CMK (cell line): ENCODE measurements around the gene AP5B1.

Source experiments
- DNase-seq: peaks from one replicate; pipeline ENCODE4 v3.0.0-alpha.2; 2010; ENCODE audit warnings: low read depth

AP5B1 gene, protein sequence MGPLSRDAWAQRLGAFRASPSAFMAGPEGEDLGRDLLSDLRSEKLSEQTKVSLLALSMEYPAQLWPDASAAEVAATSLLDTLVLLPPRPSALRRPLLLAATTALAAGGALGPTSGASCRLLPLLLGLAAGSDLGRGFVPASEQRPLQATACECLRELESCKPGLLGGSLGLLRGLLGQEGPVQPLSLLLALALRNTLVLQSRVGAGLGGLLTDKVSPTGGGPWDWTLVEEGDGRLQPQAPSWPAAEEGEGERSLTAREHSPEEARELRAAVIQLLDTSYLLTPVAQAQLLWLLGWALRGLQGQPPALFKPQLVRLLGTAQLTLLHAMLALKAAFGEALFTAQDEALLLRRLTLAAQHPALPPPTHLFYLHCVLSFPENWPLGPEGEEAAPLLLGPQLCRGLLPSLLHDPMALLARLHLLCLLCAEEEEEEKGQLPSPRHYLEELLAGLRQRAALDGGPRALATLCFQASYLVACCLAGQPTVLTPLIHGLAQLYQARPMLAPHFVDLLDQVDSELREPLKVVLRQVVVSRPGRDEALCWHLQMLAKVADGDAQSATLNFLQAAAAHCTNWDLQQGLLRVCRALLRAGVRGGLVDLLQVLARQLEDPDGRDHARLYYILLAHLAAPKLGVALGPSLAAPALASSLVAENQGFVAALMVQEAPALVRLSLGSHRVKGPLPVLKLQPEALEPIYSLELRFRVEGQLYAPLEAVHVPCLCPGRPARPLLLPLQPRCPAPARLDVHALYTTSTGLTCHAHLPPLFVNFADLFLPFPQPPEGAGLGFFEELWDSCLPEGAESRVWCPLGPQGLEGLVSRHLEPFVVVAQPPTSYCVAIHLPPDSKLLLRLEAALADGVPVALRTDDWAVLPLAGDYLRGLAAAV

DNA sequence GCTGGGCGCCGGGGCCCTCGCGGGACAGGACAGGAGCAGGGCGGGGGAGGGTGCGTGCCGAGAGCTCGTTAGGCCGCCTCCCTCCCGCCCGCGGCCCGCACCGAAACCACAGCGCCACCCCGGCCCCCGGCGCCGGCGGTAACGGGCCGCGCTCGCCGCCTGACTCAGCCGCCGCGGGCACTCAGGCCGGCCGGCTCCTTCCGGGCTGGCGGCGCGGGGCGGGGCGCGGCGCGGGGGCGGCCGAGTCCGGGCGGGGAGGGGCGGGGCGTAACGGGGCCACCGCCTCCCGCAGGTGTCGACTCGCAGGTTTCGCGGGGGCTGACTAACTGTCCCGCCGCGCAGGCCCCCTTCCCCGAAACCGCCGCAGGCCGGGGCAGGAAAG lies at the start of gene AP5B1:
AP5B1 (minus strand) TSS at position 207 of the 382 bp plus-strand sequence. CDS start 385 bp downstream, outside the sequence.
- peak; percentile 52 for DNase-seq

DNA sequence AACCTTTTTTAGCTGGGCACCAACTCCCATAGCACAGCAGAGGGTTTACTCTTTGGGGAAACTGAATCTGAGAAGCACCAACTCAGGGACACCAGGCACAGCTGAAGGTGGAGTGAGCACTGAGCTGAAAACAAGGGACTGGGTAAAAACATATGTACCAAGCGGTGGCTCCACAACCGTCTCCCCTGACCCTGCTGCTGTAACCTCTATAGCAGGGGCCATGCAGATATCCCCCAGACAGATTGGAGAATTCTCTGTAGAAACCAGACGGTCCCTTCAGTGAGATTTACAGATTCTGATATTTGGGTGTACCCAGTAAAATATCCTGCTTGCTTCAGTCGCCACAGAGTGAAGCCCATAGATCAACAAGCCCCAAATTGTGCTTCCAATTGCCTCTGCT lies 48.7 kb upstream of the AP5B1 start:
- DNase-seq: no peak

DNA sequence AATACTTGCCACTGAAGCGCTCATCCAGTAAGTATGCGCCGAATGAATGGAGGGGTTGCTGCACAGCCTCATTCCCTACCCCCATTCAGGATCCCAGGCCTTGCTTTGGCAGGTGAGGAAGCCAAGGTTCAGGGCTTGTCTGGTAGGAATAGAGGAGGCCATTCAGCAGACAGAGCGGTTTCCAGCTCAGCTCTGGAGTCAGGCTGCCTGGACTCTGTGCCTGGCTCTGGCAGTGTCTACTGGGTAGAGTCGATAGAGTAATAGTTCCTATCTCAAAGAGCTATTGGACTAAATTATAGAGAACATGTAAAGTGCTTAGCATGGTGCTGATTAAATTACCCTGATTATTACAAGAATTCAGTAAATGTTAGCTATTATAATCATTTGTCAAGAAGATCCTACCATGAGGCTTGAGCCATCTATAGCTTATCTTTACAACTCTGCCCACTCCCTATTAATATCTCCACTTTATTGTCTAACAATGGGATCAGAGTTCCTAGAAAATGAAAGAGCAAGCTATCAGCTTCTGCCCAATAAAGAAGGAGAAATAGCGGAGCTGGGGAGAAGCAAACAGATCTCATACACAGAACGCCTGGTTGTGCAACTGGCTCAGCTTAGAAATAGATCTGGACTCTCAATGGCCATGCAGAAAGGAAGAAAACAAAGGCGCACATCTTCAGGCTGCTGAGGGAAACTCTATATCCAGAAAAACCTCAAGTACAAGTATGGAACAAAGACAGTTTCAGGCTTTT lies 46.4 kb upstream of the AP5B1 start:
- no peak for DNase-seq

DNA sequence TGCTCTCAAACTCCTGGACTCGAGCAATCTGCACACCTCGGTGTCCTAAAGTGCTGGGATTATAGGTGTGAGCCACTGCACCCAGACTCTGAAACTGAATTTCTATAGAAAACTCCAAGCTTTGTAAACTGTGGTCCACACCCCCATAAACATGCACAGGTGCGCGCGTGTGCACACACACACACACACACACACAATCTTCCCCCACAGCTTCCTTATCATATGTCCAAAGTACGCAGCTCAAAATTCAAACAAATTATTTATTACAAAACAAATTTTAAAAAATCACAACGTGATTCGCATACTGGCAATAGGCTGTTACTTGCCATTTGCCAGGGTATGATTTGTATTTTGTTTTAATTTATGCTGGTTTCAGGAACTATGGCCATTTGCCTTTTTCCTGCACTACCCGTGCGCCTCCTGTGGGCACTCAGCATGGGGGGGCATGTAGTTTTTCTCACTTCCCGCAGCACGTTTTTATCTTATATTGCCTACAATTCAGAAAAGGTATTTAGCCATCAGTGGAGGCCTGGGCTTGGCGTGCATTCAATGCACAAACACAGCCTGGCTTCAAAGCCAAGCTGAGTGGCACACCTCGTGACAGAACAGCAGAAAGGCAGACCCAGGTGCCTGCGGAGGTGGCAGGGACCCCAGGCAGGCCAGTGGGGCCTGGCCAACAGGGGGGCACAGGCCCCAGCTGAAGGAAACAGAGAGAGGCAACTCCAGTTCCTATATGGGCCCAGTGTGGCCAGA lies 42.2 kb upstream of the AP5B1 start:
- no peak for DNase-seq

DNA sequence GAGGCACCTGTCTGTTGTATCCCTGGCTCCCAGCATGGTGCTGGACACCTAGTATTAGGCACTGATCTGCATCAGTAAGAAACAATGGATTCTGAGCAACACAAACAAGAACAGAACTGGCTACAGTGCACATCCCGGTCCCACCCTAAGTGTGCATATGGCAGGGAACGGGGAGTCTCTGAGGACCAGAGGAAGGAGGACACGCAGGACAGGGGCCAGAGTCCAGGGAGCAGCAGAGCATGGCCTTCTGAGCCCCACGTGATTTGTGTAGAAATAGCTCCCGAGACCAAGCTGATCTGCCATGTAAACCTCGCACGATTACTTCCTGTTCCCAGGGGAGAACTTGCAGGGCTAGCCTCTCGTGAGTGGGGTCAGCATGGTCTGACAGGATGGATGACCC lies 40.3 kb upstream of the AP5B1 start:
- DNase-seq: no peak

DNA sequence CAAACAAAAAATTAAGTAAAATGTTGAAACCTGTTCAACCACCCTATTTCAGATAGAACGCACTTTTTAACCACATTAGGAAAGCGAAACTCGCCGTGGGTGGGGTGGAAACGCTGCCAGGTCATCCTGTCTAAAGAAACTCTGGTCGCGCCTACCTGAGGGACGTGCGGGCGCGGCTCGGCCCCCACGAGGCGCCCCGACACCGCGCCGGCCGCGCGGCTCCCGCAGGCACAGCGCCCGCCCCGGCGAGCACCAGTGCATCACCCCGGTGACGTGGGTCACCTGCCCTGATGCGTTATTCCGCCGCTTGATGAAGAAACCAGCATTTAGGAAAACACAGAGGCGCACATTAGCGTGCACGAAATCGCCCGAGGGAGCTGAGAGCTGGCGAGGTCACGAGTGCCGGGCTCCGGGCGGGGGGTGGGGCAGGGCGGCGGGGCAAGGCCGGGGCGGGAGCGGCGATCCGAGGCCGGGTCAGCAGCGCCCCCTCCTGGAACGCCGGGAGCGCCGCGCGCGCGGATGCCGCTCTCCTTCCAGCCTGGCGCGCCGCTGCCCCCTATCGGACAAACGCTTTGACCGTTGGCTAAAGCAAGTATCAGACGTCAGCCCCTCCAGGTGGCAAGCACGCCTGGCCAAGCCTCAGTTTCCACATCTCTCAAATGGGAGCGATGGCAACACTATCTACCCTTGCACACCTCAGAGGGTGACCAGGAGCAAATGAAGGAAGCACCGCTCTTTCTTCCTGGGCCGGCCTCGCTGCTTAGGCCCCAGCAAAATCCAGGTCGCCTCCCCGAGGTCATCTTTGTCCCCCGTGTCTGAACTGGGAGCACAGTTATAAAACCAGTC lies 37.3 kb upstream of the AP5B1 start:
- peak; percentile 74 for DNase-seq

DNA sequence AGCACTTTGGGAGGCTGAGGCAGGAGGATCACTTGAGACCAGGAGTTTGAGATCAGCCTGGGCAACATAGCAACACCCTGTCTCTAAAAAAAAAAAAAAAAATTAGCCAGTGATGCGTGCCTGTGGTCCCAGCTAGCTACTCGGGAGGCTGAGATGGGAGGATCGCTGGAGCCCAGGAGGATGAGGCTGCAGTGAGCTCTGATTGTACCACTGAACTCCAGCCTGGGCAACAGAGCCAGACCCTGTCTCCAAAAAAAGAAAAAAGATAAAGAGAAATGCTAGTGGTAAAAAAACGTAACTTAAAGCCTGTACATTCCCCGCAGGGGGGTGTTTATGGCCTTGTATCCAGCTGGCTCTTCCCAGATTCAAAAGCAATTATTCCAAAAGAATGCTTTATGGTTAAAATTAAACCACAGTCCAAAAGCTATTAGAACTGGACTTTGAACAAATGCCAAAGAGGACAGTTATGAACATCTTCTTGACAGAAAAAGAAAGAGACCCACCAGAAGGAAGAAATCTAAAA lies 36.6 kb upstream of the AP5B1 start:
- DNase-seq: no peak

DNA sequence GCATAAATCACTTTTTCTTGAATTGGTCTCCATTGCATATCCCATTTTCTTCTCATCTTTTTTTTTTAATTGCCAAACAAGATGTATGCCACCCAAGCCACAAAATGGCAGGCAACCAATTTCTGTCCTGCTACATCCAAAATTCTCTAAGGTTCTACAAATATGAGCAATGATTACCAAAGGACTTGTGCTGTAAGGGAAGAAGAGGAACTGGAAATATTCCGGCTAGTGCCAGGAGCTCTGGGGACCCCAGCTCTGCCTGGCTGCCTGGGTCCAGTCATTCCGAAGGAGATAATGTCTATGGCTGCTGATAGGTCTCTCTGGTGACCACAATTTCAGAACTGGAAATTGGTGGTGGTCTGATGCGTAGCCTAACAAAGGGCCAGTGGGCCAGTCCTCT lies 35.9 kb upstream of the AP5B1 start:
- DNase-seq: no peak

DNA sequence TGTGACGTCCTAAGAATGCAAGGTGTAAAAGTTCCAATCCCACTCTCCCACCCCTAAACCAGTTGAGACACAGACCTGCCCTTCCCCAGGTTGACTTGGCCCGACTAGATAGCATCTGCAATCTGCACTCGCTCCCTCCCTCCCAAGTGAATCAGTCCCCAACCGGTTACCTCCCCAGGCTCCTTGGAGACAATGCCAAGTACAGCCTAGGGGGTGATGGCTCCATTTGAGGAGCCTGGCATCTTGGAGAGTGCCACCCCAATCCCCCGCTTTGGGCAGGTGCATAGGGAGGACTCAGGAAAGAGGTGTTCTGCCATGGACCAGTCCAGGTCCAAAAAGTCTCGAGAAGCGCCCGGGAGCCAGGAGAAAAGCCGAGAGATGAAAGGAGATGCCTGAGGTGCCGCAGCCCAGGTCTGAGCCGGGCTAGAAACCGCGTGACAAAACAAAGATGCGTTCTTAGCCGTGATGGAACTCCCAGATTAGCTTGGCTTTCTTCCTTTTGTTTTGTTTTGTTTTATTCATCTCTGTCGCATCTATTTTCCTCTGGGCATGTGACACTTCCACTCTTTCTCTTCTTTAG lies 34.3 kb upstream of the AP5B1 start:
- DNase-seq: no peak

DNA sequence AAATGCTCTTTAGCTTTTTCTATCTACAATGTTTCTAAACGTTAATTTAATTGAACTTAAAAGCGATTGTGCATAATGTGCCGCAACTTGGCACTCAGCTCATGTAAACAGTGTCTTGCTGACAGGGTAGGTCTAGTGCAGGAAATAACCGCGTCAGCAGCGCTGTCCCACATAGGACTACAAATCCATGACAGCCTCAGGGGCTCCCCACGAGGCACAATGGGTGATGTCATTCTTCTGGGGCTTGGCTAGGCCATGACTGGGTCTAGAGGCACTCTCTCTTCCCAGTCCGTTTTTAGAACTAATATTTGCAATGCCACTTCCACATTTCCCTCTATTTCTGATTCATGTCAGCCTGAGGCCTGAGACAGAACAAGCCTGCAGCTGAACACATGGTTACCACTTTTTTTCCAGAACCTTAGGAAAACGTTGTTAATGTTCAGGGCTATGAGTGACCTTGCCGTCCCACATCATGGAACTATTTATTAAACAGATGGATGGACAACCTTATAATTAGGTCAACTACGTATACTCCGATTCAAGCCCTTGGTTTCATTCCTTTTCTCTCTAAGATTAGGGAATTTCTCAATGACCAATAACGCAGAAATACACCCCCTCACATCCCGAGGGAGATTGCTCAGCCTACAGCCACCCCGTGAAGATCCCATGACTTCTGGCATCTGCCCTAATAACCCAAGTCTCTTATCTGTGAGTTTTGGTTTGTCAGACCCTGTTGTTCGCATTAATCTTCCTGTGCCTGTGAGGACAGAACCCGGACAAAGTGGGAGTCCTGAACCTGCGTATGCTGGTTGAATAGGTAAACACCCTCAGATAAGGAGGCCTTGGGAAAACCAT lies 33.6 kb upstream of the AP5B1 start:
- DNase-seq: no peak

DNA sequence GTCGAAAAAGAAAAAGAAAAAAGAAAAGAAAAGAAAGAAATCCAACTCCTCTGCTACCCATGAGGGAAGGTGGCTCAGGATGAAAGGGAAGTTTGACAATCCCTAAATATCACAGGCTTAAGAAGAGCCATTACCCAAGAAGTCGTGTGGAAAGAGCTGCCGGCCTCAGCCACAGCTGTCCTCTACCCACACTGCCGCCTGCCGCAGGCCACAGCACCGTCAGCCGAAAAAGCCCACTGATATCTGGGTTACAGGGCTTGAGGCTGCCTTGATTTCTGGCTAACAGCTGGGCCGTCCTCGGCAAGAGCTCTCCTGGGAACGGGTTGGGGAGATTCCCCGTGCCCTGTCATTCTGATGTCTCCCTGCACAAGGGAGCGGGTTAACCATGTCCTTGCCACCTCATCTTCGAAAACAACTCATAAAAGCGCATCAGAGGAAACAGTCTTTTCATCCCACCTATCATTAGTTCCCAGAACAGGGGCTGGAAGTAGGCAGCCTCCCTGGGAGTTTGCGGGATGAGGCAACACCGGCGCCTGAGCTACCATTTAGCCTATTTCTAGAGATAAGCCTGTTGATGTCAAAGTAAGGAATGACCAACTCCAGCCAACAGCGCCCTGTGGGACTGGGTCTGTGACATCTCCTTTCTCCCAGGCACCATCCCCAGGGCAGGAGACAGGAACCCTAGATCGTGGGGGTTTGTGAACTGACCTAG lies 31.1 kb upstream of the AP5B1 start:
- no peak for DNase-seq

DNA sequence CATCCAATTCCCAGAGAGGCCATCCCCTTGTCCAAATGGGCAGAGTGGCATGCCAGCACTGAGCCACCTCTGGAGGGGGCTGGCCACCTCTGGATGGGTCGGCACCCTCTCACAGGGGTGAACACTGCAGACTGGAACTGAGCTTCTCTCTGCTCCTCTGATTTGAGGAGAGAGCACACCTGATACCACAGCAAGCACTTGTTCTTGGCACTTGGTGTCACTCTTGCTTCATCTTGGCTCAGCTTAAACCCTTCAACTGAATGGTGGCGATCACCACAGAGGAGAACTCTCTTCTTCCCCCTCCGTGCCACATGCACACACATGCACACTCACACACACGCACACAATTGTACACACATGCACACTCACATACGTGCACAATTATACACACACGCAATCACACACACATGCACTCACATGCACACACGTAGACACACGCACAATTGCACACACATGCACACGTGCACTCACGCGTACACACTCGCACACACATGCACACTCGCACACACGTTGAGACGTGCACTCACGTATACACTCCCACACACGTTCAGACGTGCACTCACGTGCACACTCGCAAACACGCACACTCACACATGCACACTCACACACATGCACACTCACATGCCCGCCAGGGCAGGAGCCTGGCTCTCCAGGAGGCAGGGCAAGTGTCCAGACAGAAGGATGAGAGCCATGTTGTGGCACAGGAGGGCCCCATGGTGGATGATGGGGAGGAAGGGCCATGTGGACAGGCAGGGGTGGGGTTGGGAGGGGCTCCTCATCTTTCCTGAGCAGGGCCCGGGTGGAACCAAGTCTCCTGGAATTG lies 29.5 kb upstream of the AP5B1 start:
- DNase-seq: no peak

DNA sequence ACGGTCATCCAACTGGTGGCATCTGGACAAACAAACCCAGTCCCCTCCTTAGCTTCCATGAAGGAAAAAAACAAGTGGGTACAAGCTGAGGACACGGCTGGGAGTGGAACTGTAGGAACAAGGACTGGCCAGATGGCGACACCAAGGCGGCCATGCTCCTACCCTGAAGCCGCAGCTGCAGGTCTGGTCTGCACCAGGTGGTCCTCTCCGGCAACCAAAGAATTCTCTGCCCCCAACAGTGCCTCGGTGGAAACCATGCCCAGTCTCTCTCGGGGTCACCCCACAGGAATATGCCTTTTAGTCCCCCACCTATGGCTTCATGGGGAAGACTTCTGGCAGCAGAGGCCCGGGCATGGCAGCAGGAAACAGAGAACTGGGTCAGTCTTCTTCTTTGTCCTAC lies 28.7 kb upstream of the AP5B1 start:
- no peak for DNase-seq

DNA sequence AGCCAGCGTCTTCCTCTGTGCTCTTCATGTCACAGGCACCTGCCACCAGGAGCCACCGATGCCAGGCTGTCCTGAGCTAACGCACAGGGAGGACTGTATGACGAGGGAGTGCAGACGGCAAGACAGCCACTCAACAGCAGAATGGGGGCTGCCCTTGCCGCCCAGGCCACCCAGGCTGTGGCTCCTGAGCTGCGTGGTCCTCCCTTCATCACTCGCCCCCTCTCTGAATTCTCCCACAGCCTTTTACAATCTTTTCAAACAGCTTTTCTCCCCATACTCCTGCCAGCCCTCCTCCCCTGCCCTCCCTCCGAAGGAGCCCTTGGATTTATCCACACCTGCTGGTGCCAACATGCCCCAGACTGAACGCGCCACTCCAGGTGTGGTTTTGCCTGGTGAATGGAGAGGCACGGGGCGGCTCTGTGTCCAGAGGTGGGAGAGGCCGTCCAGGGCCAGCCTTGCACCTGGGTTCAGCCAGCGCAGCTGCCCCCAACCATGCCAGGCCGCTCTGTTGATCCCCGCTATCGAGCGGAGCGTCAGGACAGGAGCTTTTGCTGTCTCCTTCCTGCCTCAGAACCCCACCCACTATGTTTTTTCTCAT lies 28.1 kb upstream of the AP5B1 start:
- no peak for DNase-seq

DNA sequence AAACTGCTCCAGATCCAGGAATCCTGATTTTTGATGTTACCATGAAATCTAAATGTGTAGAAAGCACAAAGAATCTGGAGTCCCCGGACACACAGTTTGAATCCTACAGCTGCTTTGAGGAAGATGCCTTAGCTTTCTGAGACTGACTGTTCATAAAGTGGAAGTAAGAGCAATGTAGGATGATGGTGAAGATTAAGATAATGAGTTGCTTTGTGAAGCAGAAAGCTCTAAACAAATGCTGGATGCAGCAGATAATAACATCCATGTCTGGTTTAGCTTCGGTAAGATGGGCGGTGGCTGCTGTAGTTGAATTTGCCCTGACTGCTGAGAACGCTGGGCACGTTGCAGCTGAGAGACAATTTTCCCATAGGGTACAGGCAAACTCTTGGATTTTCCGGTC lies 26.2 kb upstream of the AP5B1 start:
- no peak for DNase-seq

DNA sequence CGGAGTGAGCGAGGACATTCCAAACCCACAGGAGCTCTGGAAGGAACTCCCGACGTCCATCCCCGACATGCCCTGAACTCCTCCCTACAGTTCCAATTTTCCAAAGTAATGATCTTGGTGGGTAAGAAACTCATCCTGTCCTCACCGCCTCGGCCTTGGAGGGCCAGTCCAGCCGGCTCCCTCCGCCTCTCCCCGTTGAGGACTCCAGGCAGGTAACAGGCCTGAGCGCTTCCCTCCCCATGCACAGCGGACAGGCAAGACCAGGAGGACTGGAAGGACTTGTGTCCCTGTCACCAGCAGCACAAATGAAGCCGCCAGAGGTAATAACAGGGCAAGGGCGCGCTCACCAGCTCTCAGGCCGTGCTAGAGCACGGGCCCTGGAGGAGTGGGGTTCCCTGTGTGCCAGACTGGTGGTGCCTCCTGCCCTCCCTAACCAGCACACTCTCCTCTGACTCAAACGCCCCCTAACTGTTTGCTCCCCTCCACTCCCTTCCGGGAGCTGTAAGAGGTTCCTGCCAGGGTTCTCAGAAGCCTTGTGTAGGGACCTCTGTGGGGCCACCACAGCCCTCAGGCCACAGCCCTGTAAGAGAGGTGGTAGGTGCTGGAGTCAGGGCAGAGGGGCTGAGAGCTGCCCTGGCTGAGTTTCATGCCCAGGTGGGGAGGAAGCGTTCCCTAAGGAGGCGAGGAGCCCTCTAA lies 23.2 kb upstream of the AP5B1 start:
- no peak for DNase-seq

DNA sequence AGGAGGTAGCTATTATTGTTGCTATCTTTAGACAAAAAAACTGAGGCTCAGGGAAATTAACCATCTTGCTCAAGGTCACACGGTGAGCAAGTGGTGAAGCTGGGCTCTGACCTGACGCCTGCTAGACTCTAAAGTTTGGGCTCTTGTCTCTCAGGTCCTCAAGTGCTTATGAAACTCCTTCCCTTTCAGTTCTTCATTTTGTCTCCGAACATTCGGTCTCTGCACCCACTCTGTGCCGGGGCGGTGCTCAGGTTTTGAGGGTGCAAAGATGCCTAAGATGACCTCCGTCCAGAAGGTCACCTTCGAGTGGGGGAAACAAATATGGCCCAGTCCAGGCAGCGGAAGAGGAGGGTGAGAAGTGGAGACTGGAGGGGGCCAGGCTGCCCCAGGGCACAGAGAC lies 22.1 kb upstream of the AP5B1 start:
- no peak for DNase-seq
